Esophagus muscularis mucosa (tissue), 4 donors: Measurements from ENCODE around the gene ARID3A. TPM values are rescaled to one million over a fixed set of nuclear protein-coding genes. Genes with fewer than 3 reads are reported as not detected.

Experiments
- DNase-seq: peaks from one replicate; pipeline ENCODE4 v3.0.0-alpha.2; 2017; ENCODE audit errors: extremely low spot score
- H3K27ac ChIP-seq, 4 donors: fragments of 200-600 bp; sonication (generic); replicated peaks in 1 of 4; 1 replicate in 3 of 4; 2 replicates in 1 of 4; pipeline ENCODE4 v1.5.1; 2016 to 2019; ENCODE audit warnings: mild to moderate bottlenecking in 1 of 4
- H3K27me3 ChIP-seq, 4 donors: fragments of 200-600 bp; sonication (generic); one replicate each; pipeline versions ENCODE4 v1.5.1 to v1.6.0; 2016 to 2019
- H3K36me3 ChIP-seq, 4 donors: fragments of 200-600 bp; sonication (generic); one replicate each; pipeline ENCODE4 v1.5.1; 2016 to 2019
- H3K4me1 ChIP-seq, 4 donors: fragments of 200-600 bp; sonication (generic); one replicate each; pipeline ENCODE4 v1.5.1; 2016 to 2019
- H3K4me3 ChIP-seq, 4 donors: fragments of 200-600 bp; sonication (generic); 1 replicate in 2 of 4; 2 replicates in 2 of 4; pipeline ENCODE4 v1.5.1; 2016 to 2019; ENCODE audit warnings: mild to moderate bottlenecking in 4 of 4, moderate library complexity in 1 of 4
- H3K9me3 ChIP-seq, 4 donors: fragments of 200-600 bp; sonication (generic); 1 replicate in 3 of 4; 2 replicates in 1 of 4; pipeline ENCODE4 v1.5.1; 2016 to 2019
- EP300 ChIP-seq: sonication (generic); formaldehyde crosslinking; IDR thresholded peaks from one replicate; pipeline ENCODE4 v1.6.1; 2017; ENCODE audit warnings: antibody characterized with exemption
- POLR2A ChIP-seq: fragments of 450-650 bp; IDR thresholded peaks from one replicate; pipeline ENCODE4 v1.6.1; 2017; ENCODE audit warnings: antibody characterized with exemption, moderate library complexity, mild to moderate bottlenecking, low read depth
- POLR2AphosphoS5 ChIP-seq, 2 donors: sonication (generic); formaldehyde crosslinking; IDR thresholded peaks; one replicate each; pipeline ENCODE4 v1.6.1; 2017; ENCODE audit warnings: antibody characterized with exemption in 2 of 2
- WGBS: methylation state at CpG from one replicate; pipeline ENCODE4 v1.1.5; 2018; 5-methylcytosine and 5-hydroxymethylcytosine counted together
- intact Hi-C: fragments of 100-400 bp; cut with DNase I; formaldehyde crosslinking; loops from one replicate; pipeline ENCODE4 v1.15.1; 2023
- total RNA-seq, 4 donors: library from RNA; depleted of rRNA; stranded (reverse); fragments of >200 nt; gene quantifications; one replicate each; pipeline versions ENCODE4 v1.1.0 to v1.2.1, GENCODE V29; 2016
- TF ChIP-seq, protein P1 (sequence below), 3 experiments: fragments of 200-600 bp in 2 of 3; fragments of 450-650 bp in 1 of 3; sonication (generic) in 2 of 3; IDR thresholded peaks; one replicate each; pipeline ENCODE4 v1.5.1; 2017 to 2019; ENCODE audit warnings: antibody characterized with exemption in 3 of 3, mild to moderate bottlenecking in 2 of 3, moderate library complexity in 1 of 3

ARID3A gene
- total RNA-seq, 4 donors from 2014 or later = 2.9 to 8.4 (median 5.0) TPM

DNA sequence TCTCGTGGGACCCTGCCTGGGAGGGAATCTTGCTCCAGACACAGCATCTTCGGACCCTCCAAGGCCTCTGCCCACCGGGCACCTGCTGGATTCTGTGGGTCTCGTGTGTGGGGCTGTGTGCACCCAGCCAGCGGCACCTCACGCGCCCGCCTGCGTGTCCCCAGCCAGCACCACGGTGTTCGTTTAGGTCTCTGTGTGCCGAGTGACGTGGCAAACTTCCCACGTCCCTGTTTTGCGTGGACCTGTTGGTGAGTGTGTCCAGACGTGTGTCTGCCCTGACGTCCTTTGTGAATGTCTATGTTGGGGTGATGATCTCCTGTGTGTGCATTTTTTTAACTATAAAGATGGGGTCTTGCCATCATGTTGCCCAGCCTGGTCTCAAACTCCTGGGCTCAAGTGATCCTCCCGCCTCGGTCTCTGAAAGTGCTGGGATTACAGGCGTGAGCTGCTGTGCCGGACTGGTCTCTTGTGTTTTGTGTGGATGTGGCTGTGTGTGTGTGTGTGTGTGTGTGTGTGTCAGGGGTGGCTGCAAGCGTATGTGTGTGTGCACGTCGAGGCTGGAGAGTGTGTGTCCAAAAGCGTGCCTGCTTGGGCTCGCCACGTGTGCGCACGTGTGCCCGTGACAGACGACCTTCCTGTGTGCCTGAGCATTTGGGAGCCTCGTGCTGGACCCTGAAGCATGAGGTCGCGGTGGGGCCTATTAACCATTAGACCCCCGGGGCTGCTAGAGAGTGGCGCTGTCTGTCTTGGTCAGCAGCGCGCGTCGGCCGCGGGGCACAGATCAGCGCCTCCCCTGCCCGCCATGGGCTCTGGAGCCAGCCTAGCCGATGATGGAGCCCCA, 15.7 kb downstream of the ARID3A start:
- WGBS = 62% methylated on average over 16 of the region's 45 CpGs
- intact Hi-C loops = loop anchor here (5.0 kb wide), 1 partner anchor 36 kb away; no protein-coding TSS in a partner anchor
- H3K27me3 ChIP-seq = no peaks in the 10 kb centered on the region
- no peaks in the 10 kb centered on the region for H3K9me3 ChIP-seq
- H3K27ac ChIP-seq = peak overlapping the region; percentile 72 to 84 (median 79)
- H3K4me1 ChIP-seq = peaks cover 11 to 29% (median 23%) of the 10 kb centered on the region in 4 donors
- TF ChIP-seq EP300 (no peak), POLR2A (no peak), POLR2AphosphoS5 (IDR thresholded peaks at IDR 0.05) (no peak)
- TF ChIP-seq, protein P1, sequence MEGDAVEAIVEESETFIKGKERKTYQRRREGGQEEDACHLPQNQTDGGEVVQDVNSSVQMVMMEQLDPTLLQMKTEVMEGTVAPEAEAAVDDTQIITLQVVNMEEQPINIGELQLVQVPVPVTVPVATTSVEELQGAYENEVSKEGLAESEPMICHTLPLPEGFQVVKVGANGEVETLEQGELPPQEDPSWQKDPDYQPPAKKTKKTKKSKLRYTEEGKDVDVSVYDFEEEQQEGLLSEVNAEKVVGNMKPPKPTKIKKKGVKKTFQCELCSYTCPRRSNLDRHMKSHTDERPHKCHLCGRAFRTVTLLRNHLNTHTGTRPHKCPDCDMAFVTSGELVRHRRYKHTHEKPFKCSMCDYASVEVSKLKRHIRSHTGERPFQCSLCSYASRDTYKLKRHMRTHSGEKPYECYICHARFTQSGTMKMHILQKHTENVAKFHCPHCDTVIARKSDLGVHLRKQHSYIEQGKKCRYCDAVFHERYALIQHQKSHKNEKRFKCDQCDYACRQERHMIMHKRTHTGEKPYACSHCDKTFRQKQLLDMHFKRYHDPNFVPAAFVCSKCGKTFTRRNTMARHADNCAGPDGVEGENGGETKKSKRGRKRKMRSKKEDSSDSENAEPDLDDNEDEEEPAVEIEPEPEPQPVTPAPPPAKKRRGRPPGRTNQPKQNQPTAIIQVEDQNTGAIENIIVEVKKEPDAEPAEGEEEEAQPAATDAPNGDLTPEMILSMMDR (IDR thresholded peaks at IDR 0.05) = no peak
- no peak for DNase-seq
- H3K36me3 ChIP-seq = peaks cover 0 to 9% (median 7%) of the 10 kb centered on the region in 4 donors
- peak overlapping the region; percentile 42 to 57 (median 44) for H3K4me3 ChIP-seq

DNA sequence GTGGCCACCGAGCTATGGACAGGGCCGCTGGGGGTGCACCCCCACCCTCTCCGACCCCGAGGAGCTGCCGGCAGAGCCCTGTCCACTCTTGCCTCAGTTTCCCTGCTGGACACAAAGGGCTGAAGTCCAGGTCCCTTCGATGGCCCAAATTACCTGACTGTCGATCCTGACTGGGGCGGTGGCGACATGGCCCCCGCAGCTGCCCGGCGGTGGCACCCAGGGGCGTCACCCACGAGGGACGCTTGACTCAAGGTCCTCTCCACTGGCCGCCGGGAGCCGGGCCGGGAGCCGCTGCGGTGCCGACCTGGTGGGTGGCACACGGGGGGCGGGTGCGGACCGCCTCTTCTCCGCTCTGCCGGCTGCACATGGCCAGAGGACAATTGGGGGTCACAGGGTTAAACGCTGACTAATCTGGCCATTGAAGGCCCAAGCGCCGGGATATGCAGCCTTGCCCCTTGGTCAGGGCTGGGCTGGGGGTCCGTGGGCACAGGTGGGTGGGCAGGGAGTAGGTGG, 16.4 kb downstream of the ARID3A start:
- H3K36me3 ChIP-seq = peaks cover 0 to 9% (median 7%) of the 10 kb centered on the region in 4 donors
- no peaks in the 10 kb centered on the region for H3K27me3 ChIP-seq
- no peak overlapping the region for H3K4me3 ChIP-seq
- intact Hi-C loops = loop anchor here (5.0 kb wide), 1 partner anchor 35 kb away; no protein-coding TSS in a partner anchor
- DNase-seq = no peak
- peaks cover 11 to 29% (median 23%) of the 10 kb centered on the region in 4 donors for H3K4me1 ChIP-seq
- no peaks in the 10 kb centered on the region for H3K9me3 ChIP-seq
- 92% methylated on average over 17 of the region's 32 CpGs for WGBS
- no peak overlapping the region for H3K27ac ChIP-seq
- TF ChIP-seq POLR2AphosphoS5 (IDR thresholded peaks at IDR 0.05) = no peak
- no peak for TF ChIP-seq EP300
- TF ChIP-seq POLR2A = no peak
- TF ChIP-seq, protein P1 (IDR thresholded peaks at IDR 0.05) = no peak

DNA sequence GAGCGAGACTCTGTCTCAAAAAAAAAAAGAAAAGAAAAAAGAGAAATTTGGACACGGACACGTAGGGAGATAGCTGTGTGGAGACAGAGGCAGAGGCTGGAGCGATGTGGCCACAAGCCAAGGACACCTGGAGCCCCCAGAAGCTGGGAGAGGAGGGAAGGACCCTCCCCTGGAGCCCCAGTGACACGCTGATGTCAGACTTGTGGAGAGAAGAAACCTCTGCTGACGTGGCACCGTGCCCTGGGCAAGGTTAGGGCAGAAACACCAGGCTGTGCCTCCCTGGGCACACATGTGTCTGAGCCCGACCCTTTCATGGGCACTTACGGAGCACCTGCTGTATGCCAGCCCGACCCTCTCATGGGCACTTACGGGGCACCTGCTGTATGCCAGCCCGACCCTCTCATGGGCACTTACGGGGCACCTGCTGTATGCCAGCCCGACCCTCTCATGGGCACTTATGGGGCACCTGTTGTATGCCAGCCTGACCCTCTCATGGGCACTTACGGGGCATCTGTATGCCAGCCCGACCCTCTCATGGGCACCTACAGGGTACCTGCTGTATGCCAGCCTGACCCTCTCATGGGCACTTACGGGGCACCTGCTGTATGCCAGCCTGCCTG, 17.8 kb downstream of the ARID3A start:
- Histone ChIP-seq H3K36me3 (peaks cover 0 to 15% (median 13%) of the 10 kb centered on the region in 4 donors), H3K4me1 (peaks cover 11 to 29% (median 23%) of the 10 kb centered on the region in 4 donors), H3K4me3 (no peak overlapping the region), H3K9me3 (no peaks in the 10 kb centered on the region), H3K27ac (no peak overlapping the region), H3K27me3 (no peaks in the 10 kb centered on the region)
- DNase-seq = no peak
- 94% methylated on average over 17 of the region's 17 CpGs for WGBS
- TF ChIP-seq, protein P1 (IDR thresholded peaks at IDR 0.05) = no peak
- TF ChIP-seq POLR2A (no peak), EP300 (no peak), POLR2AphosphoS5 (IDR thresholded peaks at IDR 0.05) (no peak)
- intact Hi-C loops = loop anchor here (5.0 kb wide), 1 partner anchor 34 kb away; no protein-coding TSS in a partner anchor

DNA sequence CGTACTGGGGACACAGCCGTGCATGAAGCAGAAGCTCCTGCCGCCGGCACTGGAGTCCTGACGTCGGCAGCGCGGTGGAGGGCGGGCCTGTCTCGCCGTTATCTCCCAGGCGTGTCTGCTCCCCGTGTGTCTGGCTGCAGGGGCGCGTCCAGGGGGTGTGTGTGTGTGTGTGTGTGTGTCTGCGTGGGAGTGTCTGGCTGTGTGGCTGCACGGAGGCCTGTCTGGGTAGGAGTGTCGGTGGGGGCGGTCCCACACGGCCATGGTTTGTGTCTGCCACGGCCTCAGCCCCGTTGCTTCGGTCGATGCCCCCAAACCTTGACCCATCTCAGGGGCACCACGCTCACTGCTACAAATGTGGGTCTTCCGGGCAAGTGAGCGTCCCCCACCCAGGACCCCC, 18.3 kb downstream of the ARID3A start:
- no peak for DNase-seq
- Histone ChIP-seq H3K27me3 (no peaks in the 10 kb centered on the region), H3K36me3 (peaks cover 0 to 15% (median 13%) of the 10 kb centered on the region in 4 donors), H3K4me3 (no peak overlapping the region), H3K4me1 (peaks cover 11 to 29% (median 25%) of the 10 kb centered on the region in 4 donors), H3K27ac (no peak overlapping the region), H3K9me3 (no peaks in the 10 kb centered on the region)
- 79% methylated on average over 11 of the region's 27 CpGs for WGBS
- TF ChIP-seq POLR2A = no peak
- TF ChIP-seq, protein P1 (IDR thresholded peaks at IDR 0.05) = no peak
- TF ChIP-seq POLR2AphosphoS5 (IDR thresholded peaks at IDR 0.05) = no peak
- TF ChIP-seq EP300 = no peak
- intact Hi-C loops = loop anchor here (5.0 kb wide), 1 partner anchor 33 kb away; no protein-coding TSS in a partner anchor
